NCI-H1092 (cell line): ENCODE measurements around the gene ACER3.
A peak's percentile ranks its signal among the peaks of the same experiment; 100 is the strongest.
"Not testable (repeated sequence)": the region's sequence is repeated elsewhere in the genome, so short reads cannot be mapped to it uniquely, and the experiment has no call there.

Source experiments
- DNase-seq: peaks from one replicate; lab custom pipeline; 2025; lab: John Stamatoyannopoulos, UW

Gene ACER3

DNA sequence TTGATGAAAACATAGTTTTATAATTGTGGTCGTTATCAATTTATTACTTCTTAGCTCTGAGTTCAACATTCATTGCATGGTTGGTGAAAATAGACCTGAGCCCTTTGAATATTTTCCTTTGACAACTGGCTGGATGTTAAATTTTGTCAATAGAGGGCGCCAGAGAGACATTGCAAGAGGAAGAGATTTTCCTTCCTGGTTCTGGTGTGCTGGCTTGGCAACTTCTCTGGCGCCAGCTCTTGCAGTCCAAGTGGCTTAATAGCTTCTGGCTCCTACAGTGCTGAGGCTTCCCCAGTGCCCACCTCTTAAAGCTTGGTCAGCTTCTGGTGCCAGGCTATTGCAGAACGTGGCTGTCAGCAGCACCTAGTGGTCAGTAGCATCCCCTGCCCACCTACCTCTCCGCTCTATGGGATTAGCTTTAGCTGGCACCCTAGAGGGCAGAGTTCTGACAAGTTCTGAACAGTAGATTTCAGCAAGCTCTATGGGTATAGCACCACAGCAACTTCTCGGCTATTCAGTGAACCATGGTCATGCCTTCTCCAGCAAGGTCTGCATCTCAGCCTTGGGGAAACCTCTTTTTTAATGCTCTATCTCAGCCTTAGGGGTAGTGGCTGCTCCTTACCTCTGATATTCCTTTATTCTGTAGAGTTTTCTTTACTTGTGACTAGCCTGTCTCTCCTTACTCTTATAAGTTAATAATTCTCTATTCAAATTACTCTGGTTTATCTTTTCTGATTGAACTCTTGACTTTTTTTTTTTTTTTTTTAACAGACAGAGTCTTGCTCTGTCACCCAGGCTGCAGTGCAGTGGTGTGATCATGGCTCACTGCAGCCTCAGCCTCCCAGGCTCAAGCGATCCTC is 59.4 kb downstream of the ACER3 start:
- DNase-seq = peak; percentile 90

DNA sequence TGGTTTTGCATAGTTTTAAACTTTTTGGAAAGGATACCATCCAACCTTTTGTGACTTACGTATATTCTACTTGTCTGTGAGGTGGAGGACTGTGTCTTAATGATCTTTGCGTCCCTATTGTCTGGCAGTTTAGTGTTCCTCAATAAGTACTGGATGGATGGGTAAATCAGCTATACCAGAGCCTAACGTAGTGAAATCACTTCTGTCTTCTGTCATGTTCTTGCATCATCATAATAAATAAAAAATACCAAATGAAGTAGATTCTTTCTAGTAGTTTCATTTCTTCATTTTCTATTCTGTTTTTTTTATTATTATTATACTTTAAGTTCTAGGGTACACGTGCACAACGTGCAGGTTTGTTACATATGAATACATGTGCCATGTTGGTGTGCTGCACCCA is 66.4 kb downstream of the ACER3 start:
- no peak for DNase-seq

DNA sequence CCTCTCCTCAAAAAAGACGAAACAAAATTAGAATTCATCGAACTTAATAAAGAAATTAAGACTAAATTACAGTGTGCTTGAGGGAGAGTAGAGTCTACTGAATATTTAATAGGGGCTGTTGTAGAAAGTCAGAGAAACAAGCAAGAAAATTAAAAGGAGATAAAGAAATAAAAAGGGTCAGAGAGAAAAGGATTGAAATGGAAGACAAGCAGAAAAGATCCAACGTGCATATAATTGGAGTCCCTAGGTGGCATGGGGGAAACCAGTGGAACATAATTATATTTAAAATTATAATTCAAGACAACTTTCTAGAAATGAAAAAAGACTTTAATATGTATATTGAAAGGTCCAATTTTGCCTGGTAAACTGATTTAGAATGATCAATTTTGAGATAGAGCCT is 74.3 kb downstream of the ACER3 start:
- no peak for DNase-seq

DNA sequence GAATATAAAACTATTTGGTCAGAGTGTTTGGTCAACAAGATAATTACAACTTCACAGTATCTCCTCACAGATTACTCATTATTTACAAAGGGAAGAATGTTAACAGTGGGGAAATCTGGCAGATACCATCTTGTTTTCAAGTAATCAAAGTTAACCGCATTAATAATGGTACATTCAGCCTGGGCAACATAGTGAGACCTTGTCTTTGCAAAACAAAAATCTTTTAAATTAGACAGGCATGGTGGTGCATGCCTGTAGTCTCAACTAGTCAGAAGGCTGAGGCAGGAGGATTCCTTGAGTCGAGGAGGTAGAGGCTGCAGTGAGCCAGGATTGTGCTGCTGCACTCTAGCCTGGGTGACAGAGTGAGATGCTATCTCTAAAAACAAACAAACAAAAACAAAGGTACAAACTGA is 78.5 kb downstream of the ACER3 start:
- DNase-seq = no peak

DNA sequence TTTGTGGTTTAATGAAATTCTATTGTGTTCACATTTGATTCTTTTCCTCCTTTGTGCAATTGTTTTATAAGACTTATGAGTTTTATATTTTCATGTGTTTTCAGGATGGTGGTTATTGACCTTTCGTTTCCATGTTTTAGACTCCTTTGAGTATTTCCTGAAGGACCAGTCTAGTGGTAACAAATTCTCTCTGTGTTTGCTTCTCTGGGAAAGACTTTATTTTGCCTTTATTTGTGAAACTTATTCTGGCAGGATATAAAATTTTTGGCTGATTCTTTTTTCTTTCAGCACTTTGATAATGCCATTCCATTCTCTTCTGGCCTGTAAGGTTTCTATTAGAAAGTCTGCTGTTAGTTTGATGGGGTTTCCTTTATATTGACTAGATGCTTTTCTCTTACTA is 83.5 kb downstream of the ACER3 start:
- no peak for DNase-seq

- no peak for DNase-seq
Observed at GRCh38 chr11:76946223-76946622, 85.5 kb downstream of the ACER3 start.

- no peak for DNase-seq
Observed at GRCh38 chr11:76947190-76947589, 86.5 kb downstream of the ACER3 start.

DNA sequence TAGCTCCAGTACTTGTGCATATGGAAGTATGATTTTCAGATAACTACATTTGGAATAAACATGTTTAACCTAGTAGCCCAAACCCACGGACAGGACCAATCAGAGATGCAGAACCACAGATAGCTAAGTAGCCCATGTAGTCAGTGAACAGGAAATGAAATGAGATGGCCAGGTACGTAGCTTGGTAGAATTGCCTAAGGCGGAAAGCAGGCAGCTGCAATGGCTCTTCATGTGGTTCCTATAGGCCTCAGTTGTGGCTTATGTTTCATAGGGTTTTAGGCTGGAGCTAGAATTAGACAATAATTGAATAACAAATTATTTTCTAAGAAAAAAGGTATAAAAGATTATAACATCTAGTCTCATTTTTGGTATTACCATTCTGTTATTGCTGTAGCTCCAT is 87.1 kb downstream of the ACER3 start:
- no peak for DNase-seq

- DNase-seq = no peak
Observed at GRCh38 chr11:76955459-76956114, 94.9 kb downstream of the ACER3 start.

- no peak for DNase-seq
Observed at GRCh38 chr11:76962583-76963416, 102.1 kb downstream of the ACER3 start.

DNA sequence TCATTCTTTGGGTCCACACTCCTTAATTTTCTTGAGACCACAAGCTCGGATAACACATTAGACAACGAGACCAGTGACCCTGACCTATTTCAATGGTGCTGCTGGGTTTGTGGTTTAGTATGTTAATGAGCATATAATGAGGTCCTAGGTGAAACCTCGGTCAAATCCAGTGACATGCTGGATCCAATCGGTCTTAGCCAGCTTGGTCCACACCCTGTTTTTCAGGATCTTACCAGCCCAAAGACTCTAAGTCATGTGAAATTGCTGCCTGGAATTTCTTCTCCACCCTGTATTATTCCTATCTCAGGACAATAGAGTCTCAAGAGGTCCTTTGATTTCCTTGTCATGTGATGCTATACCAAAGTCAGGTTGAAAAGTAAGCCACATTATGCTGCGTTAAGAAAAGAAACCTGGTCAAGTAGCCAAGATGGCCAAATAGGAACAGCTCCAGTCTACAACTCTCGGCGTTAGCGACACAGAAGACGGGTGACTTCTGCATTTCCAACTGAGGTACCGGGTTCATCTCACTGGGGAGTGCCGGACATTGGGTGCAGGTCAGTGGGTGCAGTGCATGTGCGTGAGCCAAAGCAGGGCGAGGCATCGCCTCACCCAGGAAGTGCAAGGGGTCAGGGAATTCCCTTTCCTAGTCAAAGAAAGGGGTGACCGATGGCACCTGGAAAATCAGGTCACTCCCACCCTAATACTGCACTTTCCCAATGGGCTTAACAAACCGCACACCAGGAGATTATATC is 102.9 kb downstream of the ACER3 start:
- DNase-seq = not testable (repeated sequence)

- DNase-seq = no peak
Observed at GRCh38 chr11:76972051-76972450, 111.3 kb downstream of the ACER3 start.

DNA sequence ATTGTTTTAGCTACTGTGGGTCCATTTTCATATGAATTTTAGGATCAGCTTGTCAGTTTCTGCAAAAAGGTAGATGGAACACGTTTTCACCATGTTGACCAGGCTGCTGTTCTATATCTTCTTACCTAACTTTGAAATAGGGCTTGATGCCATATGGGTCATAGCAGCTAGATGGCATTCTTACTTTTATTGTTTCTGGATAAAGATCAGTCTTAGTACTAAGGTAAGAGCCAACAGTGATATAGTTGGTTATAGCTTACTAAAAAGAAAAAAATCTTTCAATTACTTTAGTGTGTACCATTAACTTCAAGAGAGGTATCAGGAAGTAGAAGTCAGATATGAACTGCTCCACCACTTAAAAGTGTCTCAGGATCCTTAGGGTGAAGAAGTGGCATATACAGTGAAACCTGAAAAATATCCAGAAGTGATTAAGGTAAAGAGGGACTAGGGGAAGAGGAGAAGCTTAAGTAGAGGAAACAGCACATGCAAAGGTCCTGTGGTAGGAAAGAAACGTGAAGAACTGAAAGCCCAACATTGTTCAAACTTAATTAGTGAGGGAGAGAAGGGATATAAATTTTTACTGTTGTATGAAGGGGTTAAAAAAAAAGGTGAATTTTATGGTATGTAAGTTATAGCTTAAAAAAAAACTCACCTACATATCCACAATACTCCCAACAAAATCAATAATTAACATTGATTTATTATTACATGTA is 113.6 kb downstream of the ACER3 start:
- no peak for DNase-seq

DNA sequence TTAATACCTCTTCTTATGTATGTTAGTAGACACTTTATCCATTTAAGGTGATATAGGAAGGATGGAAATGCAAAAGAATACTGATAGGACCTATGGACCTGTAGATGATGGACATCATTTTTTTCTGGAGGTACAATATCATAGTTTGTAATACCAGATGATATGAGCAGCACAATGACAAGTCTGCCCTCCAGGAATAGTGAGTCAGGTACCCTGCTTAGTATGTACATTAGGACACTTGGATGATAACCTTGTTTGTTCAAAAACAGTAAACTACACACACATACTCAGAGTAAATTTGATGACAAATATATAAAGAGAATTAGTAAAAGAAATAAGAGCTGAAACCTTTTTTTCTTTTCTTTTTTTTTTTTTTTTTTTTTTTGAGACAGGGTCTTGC is 114.8 kb downstream of the ACER3 start:
- DNase-seq = no peak

DNA sequence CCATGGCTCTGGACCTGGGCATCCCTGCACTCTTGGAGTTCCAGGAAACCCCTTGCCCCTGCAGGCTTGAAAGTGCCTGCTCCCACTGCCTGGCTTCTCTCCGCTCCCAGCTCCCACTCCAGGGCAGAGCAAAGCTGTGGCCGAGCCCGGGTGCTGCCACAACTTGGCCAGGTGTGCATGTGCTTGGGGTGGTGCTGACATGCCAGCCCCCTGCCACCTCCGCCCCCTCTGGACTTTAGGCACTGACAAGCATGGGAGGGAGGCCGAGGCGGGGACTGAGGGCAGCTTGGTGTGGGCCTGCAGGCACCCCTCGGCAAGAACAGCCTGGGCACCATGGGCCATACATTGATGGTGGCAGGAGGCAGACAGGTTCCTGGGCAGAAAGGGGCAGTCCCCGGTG is 117.1 kb downstream of the ACER3 start:
- no peak for DNase-seq

- no peak for DNase-seq
Observed at GRCh38 chr11:76978239-76978638, 117.5 kb downstream of the ACER3 start.

DNA sequence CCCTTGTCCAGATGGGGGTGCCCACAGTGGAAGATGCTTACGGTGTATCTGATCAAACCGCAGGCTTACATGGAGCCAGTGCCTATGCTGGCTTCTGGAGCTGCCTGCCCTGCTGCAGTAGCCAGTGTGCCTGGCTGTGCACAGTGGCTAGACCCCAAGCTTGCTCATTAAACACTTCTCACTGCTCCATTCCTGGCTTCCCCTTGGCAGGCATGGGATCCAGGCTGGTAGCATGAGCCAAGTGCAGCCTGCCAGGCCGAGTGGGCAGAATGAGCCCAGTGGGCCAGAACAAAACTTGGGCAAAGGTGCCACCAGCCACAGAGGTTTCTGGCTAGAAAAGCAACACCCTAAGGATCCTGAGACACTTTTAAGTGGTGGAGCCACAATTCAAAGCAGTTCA is 118.1 kb downstream of the ACER3 start:
- DNase-seq = no peak

DNA sequence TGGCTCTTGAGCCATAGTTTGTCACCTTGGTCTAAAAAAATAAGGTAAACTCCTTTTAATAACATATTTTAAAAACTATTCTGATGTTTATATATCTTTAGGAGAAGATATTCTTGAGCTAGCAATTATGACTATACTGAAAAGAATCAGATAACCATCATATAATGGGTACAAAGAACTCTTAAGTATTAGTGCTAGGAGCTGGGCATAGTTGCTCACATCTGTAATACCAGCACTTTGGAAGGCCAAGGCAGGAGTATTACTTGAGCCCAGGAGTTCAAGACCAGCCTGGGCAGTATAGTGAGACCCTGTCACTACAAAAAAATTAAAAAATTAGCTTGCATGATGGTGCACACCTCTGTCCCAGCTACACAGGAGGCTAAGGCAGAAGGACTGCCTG is 119.5 kb downstream of the ACER3 start:
- no peak for DNase-seq

DNA sequence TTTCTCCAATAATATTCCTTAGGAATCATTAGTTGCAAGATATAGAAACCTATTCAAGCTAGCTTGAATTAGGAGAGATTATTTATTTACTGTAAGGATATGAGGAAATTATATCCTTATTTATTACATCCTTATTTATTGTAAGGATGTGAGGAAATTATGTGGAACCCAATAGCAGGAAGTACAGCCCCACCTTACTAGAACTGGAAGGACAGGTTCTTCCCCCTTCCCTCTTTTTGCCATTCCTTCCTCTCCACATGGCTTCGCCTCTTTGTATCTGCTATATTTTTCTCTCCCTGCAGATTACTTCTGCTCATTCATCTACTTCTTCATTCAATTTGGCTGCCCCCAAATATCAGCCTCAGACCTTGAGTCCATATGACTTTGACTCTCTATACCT is 124.0 kb downstream of the ACER3 start:
- DNase-seq = no peak

GRCh38 chr11:76987203-76987602 is 126.5 kb downstream of the ACER3 start:
- no peak for DNase-seq

DNA sequence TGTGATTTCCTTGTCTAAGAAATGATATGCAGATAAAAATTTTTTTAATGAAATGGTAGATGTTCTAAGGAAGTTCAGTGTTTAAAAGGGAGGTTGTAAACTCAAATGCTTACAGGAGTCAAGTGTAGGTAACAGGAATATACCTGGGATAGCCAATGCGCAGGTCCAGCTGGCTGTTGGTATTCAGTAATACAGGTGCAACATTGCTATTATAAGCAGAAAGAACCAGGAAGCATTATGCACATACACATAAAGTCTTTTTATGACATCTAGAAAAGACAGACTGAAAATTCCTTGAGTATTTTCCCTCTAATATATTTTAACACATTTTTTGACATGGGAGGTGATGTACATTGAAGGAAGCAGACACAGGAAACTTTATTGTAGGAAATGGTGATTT is 129.9 kb downstream of the ACER3 start:
- no peak for DNase-seq
